Brain microvascular endothelial cell (primary cell): Measurements from ENCODE around the gene C6orf136.

Experiments
- DNase-seq: peaks from one replicate; pipeline ENCODE4 v3.0.0-alpha.2; 2020
- H3K27ac ChIP-seq: fragments of 250-450 bp; sonication (Bioruptor Pico); 2 replicates; pipeline ENCODE4 v1.5.1; 2020; ENCODE audit warnings: mild to moderate bottlenecking, moderate library complexity
- H3K27me3 ChIP-seq: fragments of 250-450 bp; sonication (Bioruptor Pico); replicated peaks from 2 replicates; pipeline ENCODE4 v1.5.1; 2020; ENCODE audit warnings: mild to moderate bottlenecking
- H3K36me3 ChIP-seq: fragments of 250-450 bp; sonication (Bioruptor Pico); replicated peaks from 2 replicates; pipeline ENCODE4 v1.5.1; 2020; ENCODE audit warnings: mild to moderate bottlenecking
- H3K4me3 ChIP-seq: 2 replicates; pipeline ENCODE4 v1.5.1; 2011; ENCODE audit warnings: low read depth, mild to moderate bottlenecking, control low read depth, low read length, moderate library complexity
- CTCF ChIP-seq: IDR thresholded peaks from 2 replicates; pipeline ENCODE4 v1.5.1; 2011; ENCODE audit warnings: low read depth, mild to moderate bottlenecking, moderate library complexity, low read length, control low read depth, inconsistent platforms; ENCODE audit errors: missing control alignments
- in situ Hi-C: cut with HindIII; loops from 2 replicates; pipeline ENCODE4 v1.10.0; 2017; ENCODE audit warnings: low sequenced_read_pairs, low pct_ligation_motif_present

C6orf136 gene

GRCh38 chr6:30614044-30614842, 32.7 kb upstream of the C6orf136 start:
- Histone ChIP-seq H3K4me3 (peak overlapping the region; percentile 47), H3K27me3 (no peaks in the 10 kb centered on the region), H3K27ac (peak overlapping the region; percentile 37), H3K36me3 (peaks cover 22% of the 10 kb centered on the region)
- no peak for DNase-seq
- in situ Hi-C loops = no loop called here
- TF ChIP-seq CTCF = no peak

GRCh38 chr6:30614843-30615218, 32.1 kb upstream of the C6orf136 start:
- DNase-seq = peak; percentile 93
- Histone ChIP-seq H3K36me3 (peaks cover 22% of the 10 kb centered on the region), H3K4me3 (peak overlapping the region; percentile 96), H3K27me3 (no peaks in the 10 kb centered on the region), H3K27ac (peak overlapping the region; percentile 99)
- TF ChIP-seq CTCF = no peak
- in situ Hi-C loops = no loop called here

- Histone ChIP-seq H3K4me3 (peak overlapping the region; percentile 96), H3K27me3 (no peaks in the 10 kb centered on the region), H3K36me3 (peaks cover 24% of the 10 kb centered on the region), H3K27ac (peak overlapping the region; percentile 99)
- TF ChIP-seq CTCF = no peak
- in situ Hi-C loops = no loop called here
- DNase-seq = peak; percentile 45
Observed at GRCh38 chr6:30615219-30615957, 31.5 kb upstream of the C6orf136 start.

- Histone ChIP-seq H3K36me3 (peaks cover 26% of the 10 kb centered on the region), H3K27ac (peak overlapping the region; percentile 99), H3K4me3 (peak overlapping the region; percentile 96), H3K27me3 (no peaks in the 10 kb centered on the region)
- in situ Hi-C loops = no loop called here
- TF ChIP-seq CTCF = no peak
- DNase-seq = no peak
Observed at GRCh38 chr6:30615958-30616810, 30.7 kb upstream of the C6orf136 start.

GRCh38 chr6:30616811-30617564, 29.9 kb upstream of the C6orf136 start, which contains the start of gene PPP1R10:
Gene PPP1R10 (minus strand): TSS chr6:30617243. CDS start chr6:30609944, 7,299 bp downstream.
- TF ChIP-seq CTCF = no peak
- Histone ChIP-seq H3K27me3 (no peaks in the 10 kb centered on the region), H3K27ac (peak within 1 kb of the TSS; percentile 99), H3K4me3 (peak within 1 kb of the TSS; percentile 96), H3K36me3 (peaks cover 29% of the 10 kb centered on the region)
- peak; percentile 100 for DNase-seq
- in situ Hi-C loops = no loop called here
